Spleen (tissue), 11 donors: Measurements from ENCODE around the gene GTF2H4. TPM values are rescaled to one million over a fixed set of nuclear protein-coding genes. Genes with fewer than 3 reads are reported as not detected.
"Not testable (repeated sequence)": the region's sequence is repeated elsewhere in the genome, so short reads cannot be mapped to it uniquely, and the experiment has no call there.

Source experiments
- DNase-seq: peaks from one replicate; pipeline ENCODE4 v3.0.0-alpha.2; 2020
- H3K27ac ChIP-seq, 8 donors: fragments of 200-600 bp; sonication (generic) in 7 of 8; 1 replicate in 4 of 8; 2 replicates in 4 of 8; pipeline versions ENCODE4 v1.5.0 to v1.8.0; 2016 to 2021; ENCODE audit warnings: inconsistent platforms in 4 of 8, mild to moderate bottlenecking in 4 of 8, moderate library complexity in 1 of 8
- H3K27me3 ChIP-seq, 7 donors: fragments of 200-600 bp; sonication (generic) in 6 of 7; replicated peaks in 1 of 7; 1 replicate in 4 of 7; 2 replicates in 3 of 7; pipeline versions ENCODE4 v1.5.0 to v1.8.0; 2016 to 2021; ENCODE audit warnings: inconsistent platforms in 3 of 7, mild to moderate bottlenecking in 1 of 7
- H3K36me3 ChIP-seq, 6 donors: fragments of 200-600 bp; sonication (generic) in 5 of 6; 1 replicate in 4 of 6; 2 replicates in 2 of 6; pipeline versions ENCODE4 v1.5.0 to v1.8.0; 2016 to 2021; ENCODE audit warnings: inconsistent platforms in 2 of 6
- H3K4me1 ChIP-seq, 6 donors: fragments of 200-600 bp; sonication (generic) in 5 of 6; 1 replicate in 3 of 6; 2 replicates in 3 of 6; pipeline versions ENCODE4 v1.5.0 to v1.8.0; 2016 to 2021; ENCODE audit warnings: inconsistent platforms in 3 of 6
- H3K4me3 ChIP-seq, 8 donors: fragments of 200-600 bp; sonication (generic) in 7 of 8; 1 replicate in 4 of 8; 2 replicates in 4 of 8; pipeline versions ENCODE4 v1.5.0 to v1.8.0; 2016 to 2021; ENCODE audit warnings: inconsistent platforms in 4 of 8, mild to moderate bottlenecking in 4 of 8, moderate library complexity in 2 of 8
- H3K9me3 ChIP-seq, 8 donors: fragments of 200-600 bp; sonication (generic) in 7 of 8; 1 replicate in 4 of 8; 2 replicates in 4 of 8; pipeline versions ENCODE4 v1.5.0 to v1.8.0; 2016 to 2021; ENCODE audit warnings: inconsistent platforms in 4 of 8
- CTCF ChIP-seq, 11 experiments: fragments of 200-600 bp in 7 of 11; fragments of 450-650 bp in 4 of 11; sonication (generic) in 4 of 11; IDR thresholded peaks in 8 of 11; conservative IDR thresholded peaks in 3 of 11; 1 replicate in 7 of 11; 2 replicates in 4 of 11; pipeline versions ENCODE4 v1.4.0 to v1.8.0; 2016 to 2021; ENCODE audit warnings: antibody characterized with exemption in 11 of 11, inconsistent platforms in 4 of 11, mild to moderate bottlenecking in 1 of 11
- POLR2A ChIP-seq, 3 donors: fragments of 450-650 bp; IDR thresholded peaks; one replicate each; pipeline ENCODE4 v1.5.1; 2017; ENCODE audit warnings: antibody characterized with exemption in 3 of 3, mild to moderate bottlenecking in 1 of 3
- POLR2AphosphoS5 ChIP-seq, 3 donors: sonication (generic); formaldehyde crosslinking; IDR thresholded peaks; one replicate each; pipeline ENCODE4 v1.5.1; 2017; ENCODE audit warnings: antibody characterized with exemption in 3 of 3
- WGBS, 5 donors: extraction: QIAGEN DNeasy Blood & Tissue Kit in 3 of 5; methylation state at CpG; one replicate each; pipeline versions ENCODE4 v1.1.5 to v1.1.7; 2013 to 2018; 5-methylcytosine and 5-hydroxymethylcytosine counted together
- intact Hi-C: fragments of 100-400 bp; cut with DNase I; formaldehyde crosslinking; loops from one replicate; pipeline ENCODE4 v1.15.0; 2023; ENCODE audit warnings: low total_unique reads
- polyA plus RNA-seq, 3 donors: library from polyadenylated mRNA; stranded (reverse); fragments of 200-250 nt; gene quantifications; one replicate each; pipeline ENCODE4 v1.2.1, GENCODE V29; 2013
- total RNA-seq, 7 donors: library from RNA; depleted of rRNA in 3 of 7; stranded (reverse); fragments of >200 nt in 3 of 7; fragmentation: NEBNext Ultra II Directional in 4 of 7; extraction: Animal tissue kit (Norgen Biotek cat#: 25700) in 4 of 7; gene quantifications; one replicate each; pipeline versions ENCODE4 v1.1.0 to v1.2.1, GENCODE V29; 2016 to 2021
- donor health status: healthy with polysubstance abuse.
- donor health status: DM: no; HTN: no; CAD: no; lungs with moderate emphysema.
- donor health status: DM: no; HTN: no; CAD: no.
- donor health status: Bipolar disorder and iron deficiency.
- donor health status: healthy.
- donor health status: DM: no; HTN: no; CAD: no.
- donor health status: DM: yes; HTN: yes; CAD: no.

Gene GTF2H4
- total and polyA plus RNA-seq, 10 donors, result 20.6 to 49.7 (median 29.3) TPM

- Histone ChIP-seq H3K27ac (peak overlapping the region in 1 of 8 donors; percentile 8), H3K4me3 (no peak overlapping the region), H3K36me3 (peaks cover 0 to 24% (median 19%) of the 10 kb centered on the region in 6 donors), H3K27me3 (no peaks in the 10 kb centered on the region), H3K9me3 (no peaks in the 10 kb centered on the region), H3K4me1 (peaks cover 4 to 28% (median 10%) of the 10 kb centered on the region in 6 donors)
- intact Hi-C loops, result no loop called here
- WGBS, 5 donors, result 32 to 40% (median 36%) methylated on average over 5 of the region's 5 CpGs
- DNase-seq, result no peak
- TF ChIP-seq CTCF (IDR thresholded peaks at IDR 0.05 in 8 of 11, conservative IDR thresholded peaks at IDR 0.05 in 3 of 11) (no peak), POLR2A (IDR thresholded peaks at IDR 0.05) (no peak), POLR2AphosphoS5 (IDR thresholded peaks at IDR 0.05) (no peak)
These were observed 5.3 kb upstream of the GTF2H4 start for GRCh38 chr6:30902709-30903108.

GRCh38 chr6:30903236-30903635 is 4.8 kb upstream of the GTF2H4 start:
- Histone ChIP-seq H3K36me3 (peaks cover 0 to 19% (median 13%) of the 10 kb centered on the region in 6 donors), H3K4me1 (peaks cover 4 to 31% (median 11%) of the 10 kb centered on the region in 6 donors), H3K27me3 (no peaks in the 10 kb centered on the region), H3K27ac (peak overlapping the region in 1 of 8 donors; percentile 8), H3K9me3 (no peaks in the 10 kb centered on the region), H3K4me3 (no peak overlapping the region)
- TF ChIP-seq CTCF (IDR thresholded peaks at IDR 0.05 in 8 of 11, conservative IDR thresholded peaks at IDR 0.05 in 3 of 11) (no peak), POLR2A (IDR thresholded peaks at IDR 0.05) (no peak), POLR2AphosphoS5 (IDR thresholded peaks at IDR 0.05) (no peak)
- no peak for DNase-seq
- WGBS, 5 donors, result 68 to 78% (median 70%) methylated on average over 4 of the region's 4 CpGs
- intact Hi-C loops, result no loop called here

- H3K9me3 ChIP-seq, intact Hi-C loops, DNase-seq, H3K27me3 ChIP-seq: not testable (repeated sequence)
- Histone ChIP-seq H3K4me1 (peaks cover 10 to 49% (median 23%) of the 10 kb centered on the region in 6 donors), H3K36me3 (peaks cover 0 to 30% (median 26%) of the 10 kb centered on the region in 6 donors), H3K27ac (peak overlapping the region in 6 of 8 donors; percentile 29 to 78 (median 59)), H3K4me3 (peak overlapping the region; percentile 87 to 98 (median 92))
- 48 to 68% (median 51%) methylated on average over 13 to 16 of the region's 16 CpGs for WGBS, 5 donors
These were observed 683 bp upstream of the GTF2H4 start for GRCh38 chr6:30907290-30907757.

GRCh38 chr6:30908700-30909099 is 693 bp downstream of the GTF2H4 start:
- intact Hi-C loops, result no loop called here
- H3K36me3 ChIP-seq, result peaks cover 0 to 38% (median 26%) of the 10 kb centered on the region in 6 donors
- H3K4me3 ChIP-seq, result peak overlapping the region; percentile 87 to 98 (median 92)
- H3K27me3 ChIP-seq, result no peaks in the 10 kb centered on the region
- 28 to 43% (median 31%) methylated on average over 2 of the region's 2 CpGs for WGBS, 5 donors
- DNase-seq, result no peak
- H3K9me3 ChIP-seq, result no peaks in the 10 kb centered on the region
- TF ChIP-seq POLR2AphosphoS5 (IDR thresholded peaks at IDR 0.05), result no peak
- TF ChIP-seq CTCF (IDR thresholded peaks at IDR 0.05 in 8 of 11, conservative IDR thresholded peaks at IDR 0.05 in 3 of 11), result no peak
- TF ChIP-seq POLR2A (IDR thresholded peaks at IDR 0.05), result no peak
- H3K4me1 ChIP-seq, result peaks cover 17 to 46% (median 25%) of the 10 kb centered on the region in 6 donors
- peak overlapping the region in 4 of 8 donors; percentile 42 to 78 (median 70) for H3K27ac ChIP-seq

GRCh38 chr6:30910473-30910872 is 2.5 kb downstream of the GTF2H4 start:
- intact Hi-C loops, result not testable (repeated sequence)

More at GRCh38 chr6:30910473-30910872, 2.5 kb downstream of the GTF2H4 start:
- not testable (repeated sequence) for H3K9me3 ChIP-seq, H3K27me3 ChIP-seq, H3K27ac ChIP-seq, H3K4me3 ChIP-seq
- 91 to 97% (median 93%) methylated on average over 12 of the region's 12 CpGs for whole genome bisulfite sequencing, 5 donors
- H3K36me3 ChIP-seq, result peaks cover 0 to 38% (median 26%) of the 10 kb centered on the region in 6 donors
- peak; percentile 72 for DNase-seq
- H3K4me1 ChIP-seq, result peaks cover 28 to 59% (median 39%) of the 10 kb centered on the region in 6 donors
